NT2/D1 (cell line): ENCODE data around the gene CYTH3.

ENCODE experiments used
- SUZ12 ChIP-seq: IDR thresholded peaks from 2 replicates; pipeline ENCODE4 v1.6.1; 2011; ENCODE audit not compliant: insufficient read length, insufficient read depth; ENCODE audit errors: extremely low read depth
- YY1 ChIP-seq: IDR thresholded peaks from 2 replicates; pipeline ENCODE4 v1.6.1; 2011; ENCODE audit not compliant: insufficient read length, insufficient read depth
- ZNF274 ChIP-seq: IDR thresholded peaks from 2 replicates; pipeline ENCODE4 v1.6.1; 2011; ENCODE audit warnings: mild to moderate bottlenecking, low read depth, low read length

DNA sequence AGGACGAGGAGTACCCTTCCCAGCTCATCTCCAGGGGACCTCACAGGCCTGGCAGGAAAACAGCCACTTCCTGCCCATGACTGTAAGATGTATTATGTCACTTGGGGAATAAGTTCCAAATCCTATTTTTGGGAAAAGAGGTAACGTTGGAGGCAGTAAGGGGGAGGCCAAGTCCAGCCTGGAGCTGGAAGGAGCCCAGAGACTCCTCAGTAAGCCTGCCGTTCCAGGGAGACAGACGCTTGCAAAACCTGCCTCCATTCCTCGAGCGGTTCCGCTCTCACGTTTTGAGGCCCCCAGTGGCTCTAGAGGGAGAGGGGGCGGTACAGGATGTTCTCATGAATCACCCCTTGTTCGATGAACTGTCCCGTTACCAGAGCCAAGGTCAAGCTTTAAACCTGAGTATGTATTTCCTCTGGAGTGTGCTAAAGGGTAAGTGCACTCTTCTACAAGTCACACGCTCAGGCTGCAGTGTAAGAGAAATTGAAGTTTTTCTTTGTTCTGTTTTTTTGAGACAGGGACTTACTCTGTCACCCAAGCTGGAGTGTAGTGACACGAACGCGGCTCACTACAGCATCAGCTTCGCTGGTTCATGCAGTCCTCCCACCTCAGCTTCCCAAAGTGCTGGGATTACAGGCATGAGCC is 45.5 kb upstream of the CYTH3 start:
- no peak for TF ChIP-seq ZNF274
- no peak for TF ChIP-seq YY1
- no peak for TF ChIP-seq SUZ12
